Left ventricle myocardium inferior (tissue), 1 donor: Measurements from ENCODE around the gene PEDS1. TPM values are rescaled to one million over a fixed set of nuclear protein-coding genes. Genes with fewer than 3 reads are reported as not detected.
A peak's percentile ranks its signal among the peaks of the same experiment; 100 is the strongest.

ENCODE experiments used
- DNase-seq: peaks from one replicate; pipeline ENCODE4 v3.0.0-alpha.2; 2020
- H3K27ac ChIP-seq: fragments of 200-600 bp; replicated peaks from 2 replicates; pipeline ENCODE4 v1.8.0; 2021
- H3K27me3 ChIP-seq: fragments of 200-600 bp; 2 replicates; pipeline ENCODE4 v1.8.0; 2021; ENCODE audit warnings: low read depth
- H3K36me3 ChIP-seq: fragments of 200-600 bp; 2 replicates; pipeline ENCODE4 v1.8.0; 2021
- H3K4me1 ChIP-seq: fragments of 200-600 bp; 2 replicates; pipeline ENCODE4 v1.8.0; 2021
- H3K4me3 ChIP-seq: fragments of 200-600 bp; 2 replicates; pipeline ENCODE4 v1.8.0; 2021; ENCODE audit warnings: mild to moderate bottlenecking, moderate library complexity
- H3K9me3 ChIP-seq: fragments of 200-600 bp; replicated peaks from 2 replicates; pipeline ENCODE4 v1.8.0; 2021
- intact Hi-C: fragments of 100-400 bp; cut with micrococcal nuclease; formaldehyde crosslinking; loops from one replicate; pipeline ENCODE4 v1.11.0; 2022
- total RNA-seq: library from RNA; stranded (reverse); fragmentation: NEBNext Ultra II Directional; extraction: Animal tissue kit (Norgen Biotek cat#: 25700); gene quantifications from one replicate; pipeline ENCODE4 v1.2.1, GENCODE V29; 2021
- TF ChIP-seq, protein P1 (sequence below): fragments of 200-600 bp; IDR thresholded peaks from 2 replicates; pipeline ENCODE4 v1.8.0; 2021; ENCODE audit warnings: antibody characterized with exemption, mild to moderate bottlenecking, borderline replicate concordance
- donor health status: DM: no; HTN: yes; CAD: no; lungs with severe emphysema.

PEDS1 gene
- total RNA-seq, 1 donor from 2014 or later, result 17.3 TPM

DNA sequence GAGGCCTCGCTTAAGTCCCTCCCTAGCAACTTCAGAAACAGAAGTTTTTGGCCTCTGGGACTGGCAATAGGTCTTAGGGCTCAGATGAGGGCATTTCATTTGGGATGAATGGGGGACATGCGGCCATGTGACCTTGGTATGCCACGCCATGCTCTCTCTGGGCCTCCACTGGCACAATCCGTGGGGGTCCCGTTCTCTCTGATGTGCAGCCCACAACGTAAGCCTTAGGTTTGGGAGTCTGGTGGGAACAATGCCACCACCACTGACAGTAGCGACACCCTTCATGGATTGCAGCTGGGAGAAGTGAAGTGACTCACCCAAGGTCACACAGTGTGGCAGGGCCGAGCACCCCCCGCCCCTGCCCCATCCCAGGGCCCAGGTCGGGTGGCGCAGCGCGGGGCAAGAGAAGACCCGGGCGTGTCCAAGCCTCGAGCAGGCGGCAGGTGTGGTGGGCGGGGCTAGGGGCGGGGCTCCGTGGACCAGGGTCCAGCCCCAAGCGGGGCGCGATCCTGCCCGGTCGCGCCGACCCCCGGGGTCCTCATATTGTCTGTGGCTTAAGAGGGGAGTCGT, 36.2 kb upstream of the PEDS1 start:
- Histone ChIP-seq H3K36me3 (peaks cover 8% of the 10 kb centered on the region), H3K9me3 (no peaks in the 10 kb centered on the region), H3K27me3 (no peaks in the 10 kb centered on the region), H3K4me1 (peaks cover 52% of the 10 kb centered on the region), H3K27ac (peak overlapping the region; percentile 99), H3K4me3 (peak overlapping the region; percentile 94)
- TF ChIP-seq, protein P1, sequence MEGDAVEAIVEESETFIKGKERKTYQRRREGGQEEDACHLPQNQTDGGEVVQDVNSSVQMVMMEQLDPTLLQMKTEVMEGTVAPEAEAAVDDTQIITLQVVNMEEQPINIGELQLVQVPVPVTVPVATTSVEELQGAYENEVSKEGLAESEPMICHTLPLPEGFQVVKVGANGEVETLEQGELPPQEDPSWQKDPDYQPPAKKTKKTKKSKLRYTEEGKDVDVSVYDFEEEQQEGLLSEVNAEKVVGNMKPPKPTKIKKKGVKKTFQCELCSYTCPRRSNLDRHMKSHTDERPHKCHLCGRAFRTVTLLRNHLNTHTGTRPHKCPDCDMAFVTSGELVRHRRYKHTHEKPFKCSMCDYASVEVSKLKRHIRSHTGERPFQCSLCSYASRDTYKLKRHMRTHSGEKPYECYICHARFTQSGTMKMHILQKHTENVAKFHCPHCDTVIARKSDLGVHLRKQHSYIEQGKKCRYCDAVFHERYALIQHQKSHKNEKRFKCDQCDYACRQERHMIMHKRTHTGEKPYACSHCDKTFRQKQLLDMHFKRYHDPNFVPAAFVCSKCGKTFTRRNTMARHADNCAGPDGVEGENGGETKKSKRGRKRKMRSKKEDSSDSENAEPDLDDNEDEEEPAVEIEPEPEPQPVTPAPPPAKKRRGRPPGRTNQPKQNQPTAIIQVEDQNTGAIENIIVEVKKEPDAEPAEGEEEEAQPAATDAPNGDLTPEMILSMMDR, result no peak
- peak; percentile 45 for DNase-seq
- intact Hi-C loops, result loop anchor here (5.0 kb wide), 1 partner anchor 388 kb away; no protein-coding TSS in a partner anchor

GRCh38 chr20:50188879-50189680, 35.6 kb upstream of the PEDS1 start:
- H3K4me3 ChIP-seq, result no peak overlapping the region
- peaks cover 2% of the 10 kb centered on the region for H3K36me3 ChIP-seq
- intact Hi-C loops, result loop anchor here (5.0 kb wide), 1 partner anchor 388 kb away; no protein-coding TSS in a partner anchor
- H3K9me3 ChIP-seq, result no peaks in the 10 kb centered on the region
- TF ChIP-seq, protein P1, result no peak
- no peak for DNase-seq
- H3K4me1 ChIP-seq, result peaks cover 45% of the 10 kb centered on the region
- no peaks in the 10 kb centered on the region for H3K27me3 ChIP-seq
- H3K27ac ChIP-seq, result no peak overlapping the region

GRCh38 chr20:50188287-50188688, 34.8 kb upstream of the PEDS1 start:
- TF ChIP-seq, protein P1, result no peak
- DNase-seq, result no peak
- H3K4me3 ChIP-seq, result no peak overlapping the region
- intact Hi-C loops, result loop anchor here (5.0 kb wide), 1 partner anchor 389 kb away; no protein-coding TSS in a partner anchor
- peaks cover 37% of the 10 kb centered on the region for H3K4me1 ChIP-seq
- H3K27ac ChIP-seq, result no peak overlapping the region
- no peaks in the 10 kb centered on the region for H3K27me3 ChIP-seq
- no peaks in the 10 kb centered on the region for H3K36me3 ChIP-seq
- no peaks in the 10 kb centered on the region for H3K9me3 ChIP-seq

- TF ChIP-seq, protein P1, result no peak
- Histone ChIP-seq H3K27me3 (no peaks in the 10 kb centered on the region), H3K4me1 (peaks cover 29% of the 10 kb centered on the region), H3K4me3 (no peak overlapping the region), H3K36me3 (no peaks in the 10 kb centered on the region), H3K9me3 (no peaks in the 10 kb centered on the region), H3K27ac (peak overlapping the region; percentile 4)
- DNase-seq, result no peak
- intact Hi-C loops, result loop anchor here (2.0 to 5.0 kb wide), 2 partner anchors 281 to 390 kb away; no protein-coding TSS in a partner anchor
These were observed 34.0 kb upstream of the PEDS1 start for GRCh38 chr20:50187403-50188051.

- TF ChIP-seq, protein P1, result no peak
- peak overlapping the region; percentile 4 for H3K27ac ChIP-seq
These were observed 33.5 kb upstream of the PEDS1 start for GRCh38 chr20:50186987-50187402.

More at GRCh38 chr20:50186987-50187402, 33.5 kb upstream of the PEDS1 start:
- Histone ChIP-seq H3K4me1 (peaks cover 24% of the 10 kb centered on the region), H3K9me3 (no peaks in the 10 kb centered on the region), H3K27me3 (no peaks in the 10 kb centered on the region), H3K4me3 (no peak overlapping the region), H3K36me3 (no peaks in the 10 kb centered on the region)
- intact Hi-C loops, result loop anchor here (2.0 to 5.0 kb wide), 2 partner anchors 282 to 390 kb away; no protein-coding TSS in a partner anchor
- DNase-seq, result no peak
